H1 (cell line): ENCODE data around the gene TMPRSS13. TPM values are rescaled to one million over a fixed set of nuclear protein-coding genes. Genes with fewer than 3 reads are reported as not detected.

ENCODE experiments used
- CTCF ChIA-PET: fragments of 300-600 bp; sonication (Branson Sonifier 250); formaldehyde crosslinking; loops from one replicate; lab custom pipeline; 2021; ENCODE audit not compliant: partially characterized antibody; lab: Charles Lee
- POLR2A ChIA-PET: fragments of 300-600 bp; sonication (Branson Sonifier 250); formaldehyde crosslinking; loops from one replicate; lab custom pipeline; 2021; ENCODE audit warnings: inconsistent platforms; ENCODE audit not compliant: partially characterized antibody; lab: Charles Lee
- DNase-seq, 2 experiments: peaks; one replicate each; pipeline versions ENCODE4 v3.0.0 to v3.0.0-alpha.2; 2010 to 2022; ENCODE audit warnings: low spot score in 2 of 2, low read depth in 1 of 2, mixed read lengths in 1 of 2
- FAIRE-seq: peaks from 2 replicates; lab custom pipeline; 2011; peaks lifted over from hg19 to GRCh38; lab: Jason Lieb, UNC
- H2AFZ ChIP-seq: 2 replicates; pipeline ENCODE4 v1.8.1; 2012; ENCODE audit warnings: low read length, inconsistent platforms
- H2AK5ac ChIP-seq: 2 replicates; pipeline ENCODE4 v1.6.1; 2013; ENCODE audit warnings: low read depth, low read length
- H2BK120ac ChIP-seq: replicated peaks from 2 replicates; pipeline ENCODE3; 2013; ENCODE audit warnings: low read depth, low read length, inconsistent platforms
- H2BK12ac ChIP-seq: 2 replicates; pipeline ENCODE4 v1.6.1; 2013; ENCODE audit warnings: low read depth, low read length
- H2BK15ac ChIP-seq: 2 replicates; pipeline ENCODE4 v1.6.1; 2013; ENCODE audit warnings: low read length
- H2BK20ac ChIP-seq: 2 replicates; pipeline ENCODE4 v1.6.1; 2013; ENCODE audit warnings: low read length
- H2BK5ac ChIP-seq: 2 replicates; pipeline ENCODE4 v1.6.1; 2013; ENCODE audit warnings: low read depth, low read length
- H3K14ac ChIP-seq: 2 replicates; pipeline ENCODE4 v1.6.1; 2013; ENCODE audit warnings: inconsistent platforms; ENCODE audit not compliant: insufficient read length
- H3K18ac ChIP-seq: 2 replicates; pipeline ENCODE4 v1.6.1; 2013; ENCODE audit warnings: low read length; ENCODE audit errors: extremely low read depth
- H3K23ac ChIP-seq: 2 replicates; pipeline ENCODE4 v1.6.1; 2013; ENCODE audit warnings: inconsistent platforms; ENCODE audit not compliant: insufficient read length
- H3K23me2 ChIP-seq: 2 replicates; pipeline ENCODE4 v1.6.1; 2013; ENCODE audit warnings: low read depth, low read length
- H3K27ac ChIP-seq: 2 replicates; pipeline ENCODE4 v1.6.1; 2011; ENCODE audit warnings: low read depth, low read length, inconsistent platforms
- H3K27me3 ChIP-seq, 4 experiments: replicated peaks in 1 of 4; 1 replicate in 1 of 4; 2 replicates in 3 of 4; pipeline versions ENCODE4 v1.6.1 to v1.8.1; 2011 to 2013; ENCODE audit warnings: low read length in 3 of 4, mild to moderate bottlenecking in 3 of 4, inconsistent platforms in 2 of 4, mixed read lengths in 2 of 4, moderate library complexity in 1 of 4; ENCODE audit not compliant: control insufficient read depth in 3 of 4, insufficient read depth in 3 of 4; ENCODE audit errors: extremely low read depth in 1 of 4
- H3K36me3 ChIP-seq, 4 experiments: 2 replicates each; pipeline versions ENCODE4 v1.6.1 to v1.8.1; 2011 to 2013; ENCODE audit warnings: mild to moderate bottlenecking in 4 of 4, low read length in 3 of 4, moderate library complexity in 2 of 4, control low read depth in 1 of 4, inconsistent platforms in 1 of 4; ENCODE audit not compliant: insufficient read depth in 4 of 4, control insufficient read depth in 2 of 4
- H3K4ac ChIP-seq: replicated peaks from 2 replicates; pipeline ENCODE3; 2013; ENCODE audit warnings: low read length, low read depth, mixed read lengths, inconsistent platforms; ENCODE audit not compliant: insufficient read length
- H3K4me1 ChIP-seq, 4 experiments: replicated peaks in 1 of 4; 1 replicate in 1 of 4; 2 replicates in 3 of 4; pipeline versions ENCODE4 v1.6.1 to v1.8.1; 2011 to 2013; ENCODE audit warnings: low read length in 3 of 4, inconsistent platforms in 2 of 4, mixed read lengths in 1 of 4; ENCODE audit not compliant: insufficient read depth in 4 of 4, control insufficient read depth in 3 of 4
- H3K4me2 ChIP-seq, 2 experiments: 2 replicates each; pipeline versions ENCODE4 v1.6.1 to v1.8.1; 2011 to 2013; ENCODE audit warnings: low read depth in 2 of 2, low read length in 2 of 2, control low read depth in 1 of 2, inconsistent platforms in 1 of 2, mild to moderate bottlenecking in 1 of 2; ENCODE audit not compliant: insufficient read depth in 1 of 2
- H3K4me3 ChIP-seq, 4 experiments: fragments of 200-600, 300-600 bp in 1 of 4; sonication (generic), shearing (Covaris generic), sonication (Bioruptor Twin) in 1 of 4; 2 replicates each; pipeline versions ENCODE4 v1.5.1 to v1.8.1; 2011 to 2016; ENCODE audit warnings: low read length in 4 of 4, low read depth in 3 of 4, control low read depth in 2 of 4, inconsistent platforms in 2 of 4, mild to moderate bottlenecking in 2 of 4, mixed read lengths in 1 of 4, moderate library complexity in 1 of 4; ENCODE audit not compliant: insufficient read depth in 2 of 4; ENCODE audit errors: extremely low read depth in 1 of 4
- H3K56ac ChIP-seq: replicated peaks from 2 replicates; pipeline ENCODE3; 2013; ENCODE audit warnings: low read depth, mild to moderate bottlenecking, mixed read lengths, low read length, inconsistent platforms; ENCODE audit not compliant: insufficient read length
- H3K79me1 ChIP-seq: 2 replicates; pipeline ENCODE4 v1.6.1; 2013; ENCODE audit warnings: low read depth, low read length, control low read depth
- H3K79me2 ChIP-seq, 2 experiments: 2 replicates each; pipeline versions ENCODE4 v1.6.1 to v1.8.1; 2012 to 2013; ENCODE audit warnings: low read length in 2 of 2, mild to moderate bottlenecking in 2 of 2, inconsistent platforms in 1 of 2; ENCODE audit not compliant: insufficient read depth in 2 of 2, control insufficient read depth in 1 of 2
- H3K9ac ChIP-seq, 4 experiments: replicated peaks in 1 of 4; 1 replicate in 1 of 4; 2 replicates in 3 of 4; pipeline versions ENCODE4 v1.6.1 to v1.8.1; 2011 to 2013; ENCODE audit warnings: low read depth in 3 of 4, low read length in 3 of 4, control low read depth in 2 of 4, mild to moderate bottlenecking in 2 of 4, moderate library complexity in 2 of 4, inconsistent platforms in 1 of 4; ENCODE audit errors: extremely low read depth in 1 of 4
- H3K9me3 ChIP-seq, 2 experiments: 2 replicates each; pipeline versions ENCODE4 v1.6.1 to v1.8.1; 2012 to 2013; ENCODE audit warnings: mild to moderate bottlenecking in 2 of 2, moderate library complexity in 2 of 2, control low read depth in 1 of 2, inconsistent platforms in 1 of 2, low read depth in 1 of 2, low read length in 1 of 2, mixed read lengths in 1 of 2; ENCODE audit not compliant: insufficient read depth in 2 of 2
- H4K20me1 ChIP-seq, 2 experiments: replicated peaks in 1 of 2; 2 replicates each; pipeline versions ENCODE3 to v1.8.1; 2011 to 2013; ENCODE audit warnings: inconsistent platforms in 2 of 2, low read length in 2 of 2, mild to moderate bottlenecking in 1 of 2; ENCODE audit not compliant: insufficient read depth in 2 of 2, control insufficient read depth in 1 of 2
- H4K5ac ChIP-seq: 2 replicates; pipeline ENCODE4 v1.6.1; 2013; ENCODE audit warnings: low read length, low read depth, mixed read lengths, inconsistent platforms; ENCODE audit not compliant: insufficient read length
- H4K8ac ChIP-seq: 2 replicates; pipeline ENCODE4 v1.8.0; 2013; ENCODE audit warnings: mild to moderate bottlenecking, moderate library complexity, low read length, inconsistent platforms; ENCODE audit not compliant: insufficient read depth; ENCODE audit errors: extremely low read depth
- H4K91ac ChIP-seq: replicated peaks from 2 replicates; pipeline ENCODE3; 2013; ENCODE audit warnings: low read length, mixed read lengths, inconsistent platforms; ENCODE audit not compliant: insufficient read length
- CTBP2 ChIP-seq: IDR thresholded peaks from 2 replicates; pipeline ENCODE4 v1.7.0; 2011; ENCODE audit warnings: borderline replicate concordance, mild to moderate bottlenecking, moderate library complexity, mixed read lengths, low read length; ENCODE audit not compliant: insufficient read depth, insufficient read length
- EP300 ChIP-seq, 2 experiments: IDR thresholded peaks; 1 replicate in 1 of 2; 2 replicates in 1 of 2; pipeline ENCODE4 v1.6.1; 2011 to 2012; ENCODE audit warnings: low read depth in 2 of 2, low read length in 2 of 2, mild to moderate bottlenecking in 2 of 2, borderline replicate concordance in 1 of 2, inconsistent platforms in 1 of 2, moderate library complexity in 1 of 2
- HDAC2 ChIP-seq, 2 experiments: fragments of 300-600 bp in 1 of 2; sonication (generic) in 1 of 2; IDR thresholded peaks; 2 replicates each; pipeline ENCODE4 v1.6.1; 2011 to 2012; ENCODE audit warnings: low read depth in 2 of 2, low read length in 2 of 2, mild to moderate bottlenecking in 2 of 2, moderate library complexity in 2 of 2, borderline replicate concordance in 1 of 2, inconsistent platforms in 1 of 2
- JUN ChIP-seq: IDR thresholded peaks from 2 replicates; pipeline ENCODE4 v1.6.1; 2011; ENCODE audit warnings: low read depth, mild to moderate bottlenecking, improper control_type of control experiment, low read length
- RFX5 ChIP-seq: IDR thresholded peaks from 2 replicates; pipeline ENCODE4 v1.6.1; 2011; ENCODE audit warnings: low read depth, low read length, improper control_type of control experiment, borderline replicate concordance
- TEAD4 ChIP-seq: IDR thresholded peaks from 2 replicates; pipeline ENCODE4 v1.6.1; 2012; ENCODE audit warnings: low read depth, low read length, inconsistent platforms, mixed read lengths
- ZNF274 ChIP-seq: IDR thresholded peaks from 2 replicates; pipeline ENCODE4 v1.7.0; 2012; ENCODE audit warnings: low read length, borderline replicate concordance; ENCODE audit errors: extremely low read depth
- WGBS, 2 experiments: shearing (Covaris generic) in 1 of 2; methylation state at CpG; one replicate each; pipeline versions ENCODE4 v1.1.6 to v1.1.7; 2013 to 2015; ENCODE audit warnings: low lambda C conversion rate in 2 of 2, mixed read lengths in 2 of 2, inconsistent platforms in 1 of 2, low coverage in 1 of 2, missing lambda C conversion rate in 1 of 2; ENCODE audit not compliant: insufficient replicate concordance in 2 of 2, insufficient coverage in 1 of 2, insufficient read length in 1 of 2; ENCODE audit errors: extremely low coverage in 1 of 2, missing lambda C conversion rate in 1 of 2; 5-methylcytosine and 5-hydroxymethylcytosine counted together
- polyA plus RNA-seq, 7 experiments: library from polyadenylated mRNA; depleted of rRNA in 3 of 7; stranded (reverse) in 5 of 7; unstranded in 2 of 7; fragments of >200 nt in 5 of 7; fragments of 200-250 nt in 2 of 7; gene quantifications; 1 replicate in 5 of 7; 2 replicates in 1 of 7; 4 replicates in 1 of 7; pipeline versions ENCODE4 v1.2.1 to v1.2.3, GENCODE V29; 2011 to 2013; ENCODE audit warnings: missing spikeins in 2 of 7, mixed read lengths in 2 of 7
- total RNA-seq: library from RNA; stranded (reverse); fragmentation: NEBNext Ultra II Directional; extraction: Animal tissue kit (Norgen Biotek cat#: 25700); gene quantifications from 2 replicates; pipeline ENCODE4 v1.2.1, GENCODE V29; 2021

TMPRSS13 gene
- total and polyA plus RNA-seq, 2 of the 8 experiments (the other 6 are each of a cell fraction or from before 2014, with no cell fraction given): 0.61 to 0.79 TPM

GRCh38 chr11:117871160-117871559 lies 58.0 kb downstream of the TMPRSS13 start:
- no peak overlapping the region for H2BK12ac ChIP-seq
- no peak overlapping the region for H3K18ac ChIP-seq
- H3K27me3 ChIP-seq: peaks cover 0 to 9% (median 6%) of the 10 kb centered on the region in 4 experiments; a peak in 4 of 7 replicates
- no peak overlapping the region for H2BK15ac ChIP-seq
- no peak overlapping the region for H3K4me2 ChIP-seq
- no peak overlapping the region for H3K14ac ChIP-seq
- H3K9me3 ChIP-seq: no peaks in the 10 kb centered on the region
- H4K5ac ChIP-seq: no peak overlapping the region
- H2BK120ac ChIP-seq: no peak overlapping the region
- no peaks in the 10 kb centered on the region for H3K36me3 ChIP-seq
- no peak overlapping the region for H2AK5ac ChIP-seq
- no peak overlapping the region for H3K27ac ChIP-seq
- 93% methylated on average over 18 of the region's 18 CpGs; no CpG with 5 or more reads in 1 of the 2 experiments for WGBS, 2 experiments
- H3K56ac ChIP-seq: no peak overlapping the region
- no peak overlapping the region for H2BK20ac ChIP-seq
- H3K4me3 ChIP-seq: no peak overlapping the region
- H4K20me1 ChIP-seq: peaks cover 8 to 18% of the 10 kb centered on the region in 2 experiments
- no peak overlapping the region for H4K8ac ChIP-seq
- no peak overlapping the region for H2AFZ ChIP-seq
- H2BK5ac ChIP-seq: no peak overlapping the region; the same call in 1 of the 2 replicates
- peaks cover 17% of the 10 kb centered on the region for H3K23me2 ChIP-seq
- no peak overlapping the region for H3K9ac ChIP-seq
- DNase-seq: no peak
- no peak overlapping the region for H3K23ac ChIP-seq
- peaks cover 12 to 37% (median 28%) of the 10 kb centered on the region in 4 experiments for H3K4me1 ChIP-seq
- peaks cover 15% of the 10 kb centered on the region for H3K79me1 ChIP-seq
- POLR2A ChIA-PET: no interaction called here
- H3K79me2 ChIP-seq: peaks cover 0 to 51% of the 10 kb centered on the region in 2 experiments; a peak in 2 of 4 replicates
- TF ChIP-seq HDAC2 (IDR thresholded peaks at IDR 0.05; ENCODE audit: borderline replicate concordance in 1 of 2, low read depth in 2 of 2, low read length in 2 of 2) (no peak), JUN (no peak), RFX5 (no peak), TEAD4 (no peak), CTBP2 (no peak), EP300 (IDR thresholded peaks at IDR 0.05; ENCODE audit: borderline replicate concordance in 1 of 2, low read depth in 2 of 2, low read length in 2 of 2) (no peak), ZNF274 (no peak)
- CTCF ChIA-PET: interaction anchor here (0.9 to 1.6 kb wide), 7 partner anchors 11 to 182 kb away, joined by 3 to 5 read pairs (median 3); no protein-coding TSS in a partner anchor
- no peak overlapping the region for H3K4ac ChIP-seq
- no peak overlapping the region for H4K91ac ChIP-seq
- no peak for FAIRE-seq
